Measurements from ENCODE around the gene MAPK4.

Gene MAPK4

GRCh38 chr18:50626317-50626716 lies 66.4 kb downstream of the MAPK4 start:
- TF ChIP-seq, protein P1, sequence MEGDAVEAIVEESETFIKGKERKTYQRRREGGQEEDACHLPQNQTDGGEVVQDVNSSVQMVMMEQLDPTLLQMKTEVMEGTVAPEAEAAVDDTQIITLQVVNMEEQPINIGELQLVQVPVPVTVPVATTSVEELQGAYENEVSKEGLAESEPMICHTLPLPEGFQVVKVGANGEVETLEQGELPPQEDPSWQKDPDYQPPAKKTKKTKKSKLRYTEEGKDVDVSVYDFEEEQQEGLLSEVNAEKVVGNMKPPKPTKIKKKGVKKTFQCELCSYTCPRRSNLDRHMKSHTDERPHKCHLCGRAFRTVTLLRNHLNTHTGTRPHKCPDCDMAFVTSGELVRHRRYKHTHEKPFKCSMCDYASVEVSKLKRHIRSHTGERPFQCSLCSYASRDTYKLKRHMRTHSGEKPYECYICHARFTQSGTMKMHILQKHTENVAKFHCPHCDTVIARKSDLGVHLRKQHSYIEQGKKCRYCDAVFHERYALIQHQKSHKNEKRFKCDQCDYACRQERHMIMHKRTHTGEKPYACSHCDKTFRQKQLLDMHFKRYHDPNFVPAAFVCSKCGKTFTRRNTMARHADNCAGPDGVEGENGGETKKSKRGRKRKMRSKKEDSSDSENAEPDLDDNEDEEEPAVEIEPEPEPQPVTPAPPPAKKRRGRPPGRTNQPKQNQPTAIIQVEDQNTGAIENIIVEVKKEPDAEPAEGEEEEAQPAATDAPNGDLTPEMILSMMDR (IDR thresholded peaks at IDR 0.05; ENCODE audit: insufficient read depth, missing control alignments): no peak
- FAIRE-seq (no peak), DNase-seq (ENCODE audit: insufficient read length, low spot score) (no peak)

- DNase-seq (ENCODE audit: insufficient read length, low spot score) (no peak), FAIRE-seq (no peak)
- TF ChIP-seq, protein P1 (IDR thresholded peaks at IDR 0.05; ENCODE audit: insufficient read depth, missing control alignments): no peak
Observed at GRCh38 chr18:50627594-50628532, 68.0 kb downstream of the MAPK4 start.

DNA sequence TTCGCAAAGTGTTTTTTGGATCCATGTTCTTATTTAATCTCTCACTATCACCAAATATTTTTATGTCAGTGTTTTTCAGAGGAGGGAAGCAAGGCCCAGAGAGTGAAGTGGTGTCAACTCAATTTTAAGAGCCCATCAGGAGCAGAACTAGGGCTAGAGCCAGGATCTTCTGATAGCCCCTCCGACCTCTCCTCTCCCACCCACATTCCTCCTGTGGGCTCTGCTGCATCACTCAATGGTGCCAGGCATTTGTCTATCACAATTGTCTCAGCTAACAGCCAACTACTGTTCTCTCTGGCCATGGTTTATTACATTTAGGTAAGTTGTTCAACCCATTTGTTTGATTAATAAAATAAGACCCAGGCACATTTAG lies 68.6 kb downstream of the MAPK4 start:
- TF ChIP-seq, protein P1 (IDR thresholded peaks at IDR 0.05; ENCODE audit: insufficient read depth, missing control alignments): no peak
- DNase-seq (ENCODE audit: insufficient read length, low spot score): no peak
- FAIRE-seq: no peak

- no peak for DNase-seq (ENCODE audit: insufficient read length, low spot score)
- no peak for FAIRE-seq
- TF ChIP-seq, protein P1 (IDR thresholded peaks at IDR 0.05; ENCODE audit: insufficient read depth, missing control alignments): no peak
Observed at GRCh38 chr18:50629148-50629631, 69.3 kb downstream of the MAPK4 start.

- TF ChIP-seq, protein P1 (IDR thresholded peaks at IDR 0.05; ENCODE audit: insufficient read depth, missing control alignments): no peak
- DNase-seq (ENCODE audit: insufficient read length, low spot score) (no peak), FAIRE-seq (no peak)
Observed at GRCh38 chr18:50630895-50631294, 71.0 kb downstream of the MAPK4 start.

GRCh38 chr18:50632895-50633515 lies 73.1 kb downstream of the MAPK4 start:
- DNase-seq (ENCODE audit: insufficient read length, low spot score): no peak
- TF ChIP-seq, protein P1 (IDR thresholded peaks at IDR 0.05; ENCODE audit: insufficient read depth, missing control alignments): no peak
- FAIRE-seq: peak; percentile 21

Data from D721Med (cell line).